ENCODE measurements around the gene ACP2.

The ACP2 gene

GRCh38 chr11:47248664-47249377, at the start of gene ACP2:
Gene ACP2, minus strand, starts transcription at chr11:47248814. Its CDS starts 25 bp downstream, at chr11:47248789.
- DNase-seq (ENCODE audit: low spot score) = peak; percentile 82

GRCh38 chr11:47296045-47296444, 47.4 kb upstream of the ACP2 start:
- no peak for DNase-seq (ENCODE audit: low spot score)

- DNase-seq (ENCODE audit: low spot score) = no peak
These were observed 46.8 kb upstream of the ACP2 start for GRCh38 chr11:47295385-47295784.

GRCh38 chr11:47289856-47290255, 41.2 kb upstream of the ACP2 start:
- no peak for DNase-seq (ENCODE audit: low spot score)

GRCh38 chr11:47288066-47288465, 39.5 kb upstream of the ACP2 start:
- DNase-seq (ENCODE audit: low spot score) = no peak

GRCh38 chr11:47285969-47286770, 37.6 kb upstream of the ACP2 start:
- DNase-seq (ENCODE audit: low spot score) = no peak

GRCh38 chr11:47284151-47284550, 35.5 kb upstream of the ACP2 start:
- no peak for DNase-seq (ENCODE audit: low spot score)

- DNase-seq (ENCODE audit: low spot score) = no peak
These were observed 33.8 kb upstream of the ACP2 start for GRCh38 chr11:47282462-47282861.

- DNase-seq (ENCODE audit: low spot score) = no peak
These were observed 32.2 kb upstream of the ACP2 start for GRCh38 chr11:47280860-47281259.

- DNase-seq (ENCODE audit: low spot score) = no peak
These were observed 31.5 kb upstream of the ACP2 start for GRCh38 chr11:47280099-47280498.

GRCh38 chr11:47278769-47279168, 30.2 kb upstream of the ACP2 start:
- no peak for DNase-seq (ENCODE audit: low spot score)

- no peak for DNase-seq (ENCODE audit: low spot score)
These were observed 29.4 kb upstream of the ACP2 start for GRCh38 chr11:47278058-47278457.

GRCh38 chr11:47276923-47277322, 28.3 kb upstream of the ACP2 start:
- DNase-seq (ENCODE audit: low spot score) = no peak

GRCh38 chr11:47274495-47275235, 26.1 kb upstream of the ACP2 start:
- no peak for DNase-seq (ENCODE audit: low spot score)

- DNase-seq (ENCODE audit: low spot score) = no peak
These were observed 24.1 kb upstream of the ACP2 start for GRCh38 chr11:47272706-47273105.

GRCh38 chr11:47271961-47272661, 23.5 kb upstream of the ACP2 start:
- no peak for DNase-seq (ENCODE audit: low spot score)

- DNase-seq (ENCODE audit: low spot score) = no peak
These were observed 22.7 kb upstream of the ACP2 start for GRCh38 chr11:47271328-47271727.

GRCh38 chr11:47270331-47271271, 22.0 kb upstream of the ACP2 start:
- DNase-seq (ENCODE audit: low spot score) = no peak

- peak; percentile 66 for DNase-seq (ENCODE audit: low spot score)
These were observed 21.3 kb upstream of the ACP2 start, which contains the start of gene MADD for GRCh38 chr11:47269829-47270305. Gene MADD, plus strand, starts transcription at chr11:47270133.

- peak; percentile 83 for DNase-seq (ENCODE audit: low spot score)
These were observed 20.6 kb upstream of the ACP2 start for GRCh38 chr11:47269002-47269828.

Data from COLO829 (cell line).